IMR-90 (cell line): ENCODE results near the gene MCM3AP. TPM values are rescaled to one million over a fixed set of nuclear protein-coding genes. Genes with fewer than 3 reads are reported as not detected.

Experiments used
- ATAC-seq: fragments of 200-7000 bp; cut with Tn5 transposase; 2 replicates; pipeline ENCODE4 v1.9.1; 2020; ENCODE audit warnings: low read depth, mild to moderate bottlenecking, moderate library complexity
- BruUV-seq: library from RNA; stranded (reverse); fragments of 400-500 nt; replicated peaks from 2 replicates; lab custom pipeline; 2021; lab: Mats Ljungman, UMichigan
- CTCF ChIA-PET: fragments of 300-600 bp; formaldehyde crosslinking; extraction: SDS; loops from one replicate; lab custom pipeline; 2021; ENCODE audit warnings: antibody characterized with exemption; lab: Yijun Ruan, JAX
- POLR2A ChIA-PET: fragments of 300-600 bp; sonication (Branson Sonifier 250); formaldehyde crosslinking; loops from one replicate; lab custom pipeline; 2022; ENCODE audit warnings: antibody characterized with exemption; ENCODE audit not compliant: unreplicated experiment; lab: Charles Lee
- DNase-seq: peaks from one replicate; pipeline ENCODE4 v3.0.0; 2013
- H2AFZ ChIP-seq: replicated peaks from 2 replicates; pipeline ENCODE3; 2013; ENCODE audit warnings: low read length, mild to moderate bottlenecking; ENCODE audit not compliant: poor library complexity
- H2AK5ac ChIP-seq: 2 replicates; pipeline ENCODE4 v1.6.1; 2013; ENCODE audit warnings: low read depth, low read length, inconsistent platforms
- H2AK9ac ChIP-seq: replicated peaks from 2 replicates; pipeline ENCODE3; 2013; ENCODE audit warnings: mild to moderate bottlenecking, low read depth, low read length, moderate library complexity; ENCODE audit not compliant: poor library complexity
- H2BK120ac ChIP-seq: 2 replicates; pipeline ENCODE4 v1.6.1; 2013; ENCODE audit warnings: low read depth, low read length, inconsistent platforms
- H2BK15ac ChIP-seq: 3 replicates; pipeline ENCODE4 v1.6.1; 2013; ENCODE audit warnings: low read depth, low read length, inconsistent platforms
- H2BK20ac ChIP-seq: 2 replicates; pipeline ENCODE4 v1.6.1; 2013; ENCODE audit warnings: low read depth, mild to moderate bottlenecking, inconsistent platforms, low read length, moderate library complexity
- H2BK5ac ChIP-seq: 2 replicates; pipeline ENCODE4 v1.6.1; 2013; ENCODE audit warnings: mild to moderate bottlenecking, low read depth, low read length, inconsistent platforms; ENCODE audit not compliant: poor library complexity, severe bottlenecking
- H3K14ac ChIP-seq: replicated peaks from 2 replicates; pipeline ENCODE4 v1.6.1; 2013; ENCODE audit warnings: low read depth, low read length, inconsistent platforms
- H3K18ac ChIP-seq: 2 replicates; pipeline ENCODE4 v1.6.1; 2013; ENCODE audit warnings: low read depth, low read length, control low read depth
- H3K23ac ChIP-seq: 2 replicates; pipeline ENCODE4 v1.6.1; 2013; ENCODE audit warnings: low read depth, low read length, inconsistent platforms
- H3K27ac ChIP-seq: 2 replicates; pipeline ENCODE4 v1.5.1; 2013; ENCODE audit warnings: mild to moderate bottlenecking, control low read depth, low read length; ENCODE audit not compliant: insufficient read depth
- H3K27me3 ChIP-seq: 2 replicates; pipeline ENCODE4 v1.6.1; 2013; ENCODE audit warnings: low read length; ENCODE audit not compliant: control insufficient read depth, insufficient read depth
- H3K36me3 ChIP-seq: 2 replicates; pipeline ENCODE4 v1.6.1; 2013; ENCODE audit warnings: low read length, mixed read lengths; ENCODE audit not compliant: control insufficient read depth, insufficient read depth
- H3K4ac ChIP-seq: 2 replicates; pipeline ENCODE4 v1.6.1; 2013; ENCODE audit warnings: low read depth, low read length, inconsistent platforms
- H3K4me1 ChIP-seq: 2 replicates; pipeline ENCODE4 v1.6.1; 2013; ENCODE audit warnings: low read length, mixed read lengths; ENCODE audit not compliant: control insufficient read depth, insufficient read depth
- H3K4me2 ChIP-seq: 2 replicates; pipeline ENCODE4 v1.6.1; 2013; ENCODE audit warnings: low read depth, mild to moderate bottlenecking, control low read depth, low read length, moderate library complexity
- H3K4me3 ChIP-seq: 2 replicates; pipeline ENCODE4 v1.5.1; 2013; ENCODE audit warnings: low read depth, mild to moderate bottlenecking, control low read depth, low read length, moderate library complexity; ENCODE audit not compliant: insufficient read depth
- H3K56ac ChIP-seq: 2 replicates; pipeline ENCODE4 v1.6.1; 2013; ENCODE audit warnings: low read length, inconsistent platforms; ENCODE audit not compliant: insufficient read depth; ENCODE audit errors: extremely low read depth
- H3K79me1 ChIP-seq, 2 experiments: 2 replicates each; pipeline ENCODE4 v1.6.1; 2013; ENCODE audit warnings: low read length in 2 of 2, inconsistent platforms in 1 of 2, low read depth in 1 of 2
- H3K9ac ChIP-seq: 2 replicates; pipeline ENCODE4 v1.6.1; 2013; ENCODE audit warnings: low read depth, low read length, control low read depth
- H3K9me1 ChIP-seq: 2 replicates; pipeline ENCODE4 v1.6.1; 2013; ENCODE audit warnings: low read length, inconsistent platforms; ENCODE audit not compliant: insufficient read depth
- H3K9me3 ChIP-seq: 2 replicates; pipeline ENCODE4 v1.6.1; 2013; ENCODE audit warnings: low read length; ENCODE audit not compliant: control insufficient read depth, insufficient read depth
- H4K20me1 ChIP-seq: 2 replicates; pipeline ENCODE4 v1.6.1; 2013; ENCODE audit warnings: low read length, inconsistent platforms; ENCODE audit not compliant: insufficient read depth
- H4K5ac ChIP-seq: 2 replicates; pipeline ENCODE4 v1.6.1; 2013; ENCODE audit warnings: mild to moderate bottlenecking, low read depth, low read length, control low read depth
- H4K8ac ChIP-seq, 2 experiments: 2 replicates each; pipeline ENCODE4 v1.6.1; 2013; ENCODE audit warnings: low read depth in 2 of 2, low read length in 2 of 2, control low read depth in 1 of 2, inconsistent platforms in 1 of 2
- H4K91ac ChIP-seq: 2 replicates; pipeline ENCODE4 v1.6.1; 2013; ENCODE audit warnings: low read depth, low read length, inconsistent platforms; ENCODE audit not compliant: insufficient read depth
- BHLHE40 ChIP-seq: fragments of 150-350 bp; IDR thresholded peaks from 2 replicates; pipeline ENCODE4 v1.6.1; 2016; ENCODE audit warnings: mild to moderate bottlenecking, low read depth, low read length
- WGBS, 2 experiments: methylation state at CpG; one replicate each; pipeline versions ENCODE4 v1.1.5 to v1.1.7; 2013; ENCODE audit warnings: missing lambda C conversion rate in 2 of 2; ENCODE audit not compliant: insufficient read length in 1 of 2; ENCODE audit errors: extremely low coverage in 2 of 2; 5-methylcytosine and 5-hydroxymethylcytosine counted together
- dilution Hi-C: fragments of 300-500 bp; cut with HindIII; formaldehyde crosslinking; loops from one replicate; pipeline ENCODE4 v1.14.3; 2018; ENCODE audit warnings: low sequenced_read_pairs; ENCODE audit not compliant: unreplicated experiment
- in situ Hi-C: fragments of 300-500 bp; cut with MboI; formaldehyde crosslinking; loops from 3 replicates; pipeline ENCODE4 v1.14.3; 2019; ENCODE audit warnings: low sequenced_read_pairs, inconsistent platforms, mixed read lengths
- intact Hi-C: fragments of 100-400 bp; cut with micrococcal nuclease; formaldehyde crosslinking; loops from 2 replicates; pipeline ENCODE4 v1.10.0; 2022
- polyA plus RNA-seq, 3 experiments: library from polyadenylated mRNA; depleted of rRNA; stranded (reverse); fragments of >200 nt; gene quantifications; 2 replicates each; pipeline ENCODE4 v1.2.3, GENCODE V29; 2012; ENCODE audit warnings: low replicate concordance in 1 of 3
- total RNA-seq: library from RNA; depleted of rRNA; stranded (reverse); fragments of >200 nt; gene quantifications from 2 replicates; pipeline ENCODE4 v1.2.3, GENCODE V29; 2012
- TF ChIP-seq, protein P1 (sequence below): fragments of 150-350 bp; IDR thresholded peaks from 2 replicates; pipeline ENCODE4 v1.6.1; 2017; ENCODE audit warnings: mild to moderate bottlenecking, antibody characterized with exemption, low read length, low read depth

MCM3AP gene
- total and polyA plus RNA-seq, 2 of the 4 experiments (the other 2 are of a cell fraction) = 46.5 to 63.1 TPM

DNA sequence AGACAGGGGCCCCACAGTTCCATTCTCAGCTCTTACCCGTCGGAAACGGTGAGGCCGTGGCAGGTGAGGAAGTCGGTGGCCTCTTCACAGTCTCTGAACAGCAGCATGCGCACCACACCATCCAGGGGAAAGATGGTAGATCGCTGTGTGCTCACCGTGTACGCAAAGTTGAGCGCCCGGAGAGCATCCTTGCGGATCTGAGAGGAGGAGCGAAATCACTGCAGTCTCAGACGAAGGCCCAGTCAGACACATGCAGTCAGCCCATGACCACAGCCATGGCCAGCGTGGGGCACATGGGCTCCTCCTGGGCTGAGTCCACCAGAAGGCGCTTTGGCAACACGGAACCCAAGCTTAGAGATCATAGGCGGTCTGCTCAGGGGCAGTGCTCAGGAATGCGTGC is 18.5 kb downstream of the MCM3AP start:
- H4K20me1 ChIP-seq = peaks cover 18% of the 10 kb centered on the region
- no peak overlapping the region for H2BK5ac ChIP-seq
- H3K27me3 ChIP-seq = no peaks in the 10 kb centered on the region
- H3K23ac ChIP-seq = no peak overlapping the region
- H3K18ac ChIP-seq = no peak overlapping the region
- H3K27ac ChIP-seq = no peak overlapping the region
- ATAC-seq (no peak), DNase-seq (no peak)
- H3K56ac ChIP-seq = no peak overlapping the region
- H2AK9ac ChIP-seq = no peak overlapping the region
- H3K9me1 ChIP-seq = no peaks in the 10 kb centered on the region
- no peak overlapping the region for H3K14ac ChIP-seq
- no peak overlapping the region for H3K9ac ChIP-seq
- H4K8ac ChIP-seq = no peak overlapping the region
- H3K4ac ChIP-seq = no peak overlapping the region
- whole genome bisulfite sequencing, 2 experiments = 93% methylated on average over 13 of the region's 19 CpGs; no CpG with 5 or more reads in 1 of the 2 experiments
- no peak overlapping the region for H2AK5ac ChIP-seq
- H3K36me3 ChIP-seq = peaks cover 71% of the 10 kb centered on the region
- BruUV-seq = no TSS peak
- no peak overlapping the region for H2AFZ ChIP-seq
- TF ChIP-seq, protein P1, sequence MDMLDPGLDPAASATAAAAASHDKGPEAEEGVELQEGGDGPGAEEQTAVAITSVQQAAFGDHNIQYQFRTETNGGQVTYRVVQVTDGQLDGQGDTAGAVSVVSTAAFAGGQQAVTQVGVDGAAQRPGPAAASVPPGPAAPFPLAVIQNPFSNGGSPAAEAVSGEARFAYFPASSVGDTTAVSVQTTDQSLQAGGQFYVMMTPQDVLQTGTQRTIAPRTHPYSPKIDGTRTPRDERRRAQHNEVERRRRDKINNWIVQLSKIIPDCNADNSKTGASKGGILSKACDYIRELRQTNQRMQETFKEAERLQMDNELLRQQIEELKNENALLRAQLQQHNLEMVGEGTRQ = no peak
- no peak for TF ChIP-seq BHLHE40
- H4K91ac ChIP-seq = no peak overlapping the region
- H3K4me2 ChIP-seq = no peak overlapping the region
- CTCF ChIA-PET = no interaction called here
- no peaks in the 10 kb centered on the region for H3K9me3 ChIP-seq
- H3K4me3 ChIP-seq = no peak overlapping the region
- in situ Hi-C loops (no loop called here), dilution Hi-C loops (no loop called here), intact Hi-C loops (no loop called here)
- H2BK20ac ChIP-seq = no peak overlapping the region
- no peaks in the 10 kb centered on the region for H3K4me1 ChIP-seq
- H3K79me1 ChIP-seq = peaks cover 9 to 36% of the 10 kb centered on the region in 2 experiments
- no peak overlapping the region for H2BK15ac ChIP-seq
- H2BK120ac ChIP-seq = no peak overlapping the region
- POLR2A ChIA-PET = no interaction called here
- H4K5ac ChIP-seq = no peak overlapping the region
